ENCODE measurements around the gene FCRLA. TPM values are rescaled to one million over a fixed set of nuclear protein-coding genes. Genes with fewer than 3 reads are reported as not detected.

Gene FCRLA
- total RNA-seq, 1 experiment from 2014 or later = 0.20 TPM

- no peaks in the 10 kb centered on the region for H4K20me1 ChIP-seq (ENCODE audit: insufficient read depth)
- no peak overlapping the region for H3K27ac ChIP-seq
- no peaks in the 10 kb centered on the region for H3K9me3 ChIP-seq (ENCODE audit: insufficient read depth, low read depth)
- no peak overlapping the region for H3K4me3 ChIP-seq
- peaks cover 12% of the 10 kb centered on the region for H3F3A ChIP-seq (ENCODE audit: insufficient read depth, low read depth)
- no peak overlapping the region for H2AFZ ChIP-seq
- TF ChIP-seq CTCF (conservative IDR thresholded peaks at IDR 0.05) = no peak
- TF ChIP-seq EZH2 (IDR thresholded peaks at IDR 0.05; ENCODE audit: low read depth) = no peak
- H3K9me2 ChIP-seq (ENCODE audit: insufficient read depth) = no peaks in the 10 kb centered on the region
- H3K36me3 ChIP-seq (ENCODE audit: low read depth) = no peaks in the 10 kb centered on the region
- H3K27me3 ChIP-seq (ENCODE audit: insufficient read depth, low read depth) = no peaks in the 10 kb centered on the region
- CTCF ChIA-PET = no interaction called here
- intact Hi-C loops (cut with micrococcal nuclease; ENCODE audit: unreplicated experiment) = loop anchor here (5.0 to 10.0 kb wide), 2 partner anchors 345 to 528 kb away; no protein-coding TSS in a partner anchor
- no peaks in the 10 kb centered on the region for H3K79me2 ChIP-seq (ENCODE audit: low read depth)
- POLR2A ChIA-PET (ENCODE audit: unreplicated experiment) = no interaction called here
- no peak overlapping the region for H3K4me2 ChIP-seq
- no peak for DNase-seq
- no TSS peak for BruUV-seq (replicated peaks)
- H3K4me1 ChIP-seq (replicated peaks; ENCODE audit: insufficient read depth) = peaks cover 28% of the 10 kb centered on the region
Observed at GRCh38 chr1:161739865-161740566, 33.0 kb downstream of the FCRLA start.

GRCh38 chr1:161740921-161741320, 33.9 kb downstream of the FCRLA start:
- no peak overlapping the region for H3K4me3 ChIP-seq
- H3K9me2 ChIP-seq (ENCODE audit: insufficient read depth) = no peaks in the 10 kb centered on the region
- H3K4me2 ChIP-seq = no peak overlapping the region
- POLR2A ChIA-PET (ENCODE audit: unreplicated experiment) = no interaction called here
- no peaks in the 10 kb centered on the region for H3K9me3 ChIP-seq (ENCODE audit: insufficient read depth, low read depth)
- CTCF ChIA-PET = interaction anchor here (0.5 to 1.6 kb wide), 4 partner anchors 62 to 450 kb away, joined by 3 to 14 read pairs (median 4); no protein-coding TSS in a partner anchor
- no peak for DNase-seq
- TF ChIP-seq CTCF (conservative IDR thresholded peaks at IDR 0.05) (no peak), EZH2 (IDR thresholded peaks at IDR 0.05; ENCODE audit: low read depth) (no peak)
- no peaks in the 10 kb centered on the region for H3K27me3 ChIP-seq (ENCODE audit: insufficient read depth, low read depth)
- intact Hi-C loops (cut with micrococcal nuclease; ENCODE audit: unreplicated experiment) = loop anchor here (10.0 kb wide), 1 partner anchor 346 kb away; no protein-coding TSS in a partner anchor
- H4K20me1 ChIP-seq (ENCODE audit: insufficient read depth) = no peaks in the 10 kb centered on the region
- no TSS peak for BruUV-seq (replicated peaks)
- H3F3A ChIP-seq (ENCODE audit: insufficient read depth, low read depth) = peaks cover 9% of the 10 kb centered on the region
- H3K4me1 ChIP-seq (replicated peaks; ENCODE audit: insufficient read depth) = peaks cover 19% of the 10 kb centered on the region
- no peak overlapping the region for H2AFZ ChIP-seq
- H3K79me2 ChIP-seq (ENCODE audit: low read depth) = no peaks in the 10 kb centered on the region
- no peak overlapping the region for H3K27ac ChIP-seq
- H3K36me3 ChIP-seq (ENCODE audit: low read depth) = no peaks in the 10 kb centered on the region

GRCh38 chr1:161743231-161743630, 36.2 kb downstream of the FCRLA start:
- no peak overlapping the region for H3K4me3 ChIP-seq
- H3K4me2 ChIP-seq = no peak overlapping the region
- POLR2A ChIA-PET (ENCODE audit: unreplicated experiment) = no interaction called here
- BruUV-seq (replicated peaks) = no TSS peak
- H3K27ac ChIP-seq = no peak overlapping the region
- no peaks in the 10 kb centered on the region for H3F3A ChIP-seq (ENCODE audit: insufficient read depth, low read depth)
- H2AFZ ChIP-seq = no peak overlapping the region
- TF ChIP-seq EZH2 (IDR thresholded peaks at IDR 0.05; ENCODE audit: low read depth) (no peak), CTCF (conservative IDR thresholded peaks at IDR 0.05) (no peak)
- H3K79me2 ChIP-seq (ENCODE audit: low read depth) = no peaks in the 10 kb centered on the region
- no peaks in the 10 kb centered on the region for H3K27me3 ChIP-seq (ENCODE audit: insufficient read depth, low read depth)
- H4K20me1 ChIP-seq (ENCODE audit: insufficient read depth) = no peaks in the 10 kb centered on the region
- intact Hi-C loops (cut with micrococcal nuclease; ENCODE audit: unreplicated experiment) = loop anchor here (10.0 kb wide), 1 partner anchor 348 kb away; no protein-coding TSS in a partner anchor
- H3K4me1 ChIP-seq (replicated peaks; ENCODE audit: insufficient read depth) = peaks cover 5% of the 10 kb centered on the region; the same call in 1 of the 2 replicates
- H3K9me3 ChIP-seq (ENCODE audit: insufficient read depth, low read depth) = no peaks in the 10 kb centered on the region
- no peaks in the 10 kb centered on the region for H3K36me3 ChIP-seq (ENCODE audit: low read depth)
- no peak for DNase-seq
- CTCF ChIA-PET = no interaction called here
- H3K9me2 ChIP-seq (ENCODE audit: insufficient read depth) = no peaks in the 10 kb centered on the region

All from PC-9 (cell line).